ENCODE measurements around the gene SLC6A2. TPM values are rescaled to one million over a fixed set of nuclear protein-coding genes. Genes with fewer than 3 reads are reported as not detected.

The SLC6A2 gene
- polyA plus RNA-seq, 1 experiment: not detected

- TF ChIP-seq, protein P1, sequence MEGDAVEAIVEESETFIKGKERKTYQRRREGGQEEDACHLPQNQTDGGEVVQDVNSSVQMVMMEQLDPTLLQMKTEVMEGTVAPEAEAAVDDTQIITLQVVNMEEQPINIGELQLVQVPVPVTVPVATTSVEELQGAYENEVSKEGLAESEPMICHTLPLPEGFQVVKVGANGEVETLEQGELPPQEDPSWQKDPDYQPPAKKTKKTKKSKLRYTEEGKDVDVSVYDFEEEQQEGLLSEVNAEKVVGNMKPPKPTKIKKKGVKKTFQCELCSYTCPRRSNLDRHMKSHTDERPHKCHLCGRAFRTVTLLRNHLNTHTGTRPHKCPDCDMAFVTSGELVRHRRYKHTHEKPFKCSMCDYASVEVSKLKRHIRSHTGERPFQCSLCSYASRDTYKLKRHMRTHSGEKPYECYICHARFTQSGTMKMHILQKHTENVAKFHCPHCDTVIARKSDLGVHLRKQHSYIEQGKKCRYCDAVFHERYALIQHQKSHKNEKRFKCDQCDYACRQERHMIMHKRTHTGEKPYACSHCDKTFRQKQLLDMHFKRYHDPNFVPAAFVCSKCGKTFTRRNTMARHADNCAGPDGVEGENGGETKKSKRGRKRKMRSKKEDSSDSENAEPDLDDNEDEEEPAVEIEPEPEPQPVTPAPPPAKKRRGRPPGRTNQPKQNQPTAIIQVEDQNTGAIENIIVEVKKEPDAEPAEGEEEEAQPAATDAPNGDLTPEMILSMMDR (IDR thresholded peaks at IDR 0.05; ENCODE audit: insufficient read depth, low read depth, low read length): no peak
- POLR2A ChIA-PET: no interaction called here
- H3K36me3 ChIP-seq (ENCODE audit: control insufficient read depth, insufficient read depth, low read length): no peaks in the 10 kb centered on the region
- no peak overlapping the region for H3K4me3 ChIP-seq (ENCODE audit: low read depth, low read length)
- CTCF ChIA-PET: interaction anchor here (1.2 to 2.7 kb wide), 4 partner anchors 10 to 281 kb away, joined by 4 to 16 read pairs (median 5); no protein-coding TSS in a partner anchor
- peaks cover 4% of the 10 kb centered on the region for H3K27me3 ChIP-seq (ENCODE audit: control insufficient read depth, insufficient read depth, low read length)
- DNase-seq (ENCODE audit: low read depth): peak; percentile 31
Observed at GRCh38 chr16:55661941-55662643, 6.3 kb downstream of the SLC6A2 start.

DNA sequence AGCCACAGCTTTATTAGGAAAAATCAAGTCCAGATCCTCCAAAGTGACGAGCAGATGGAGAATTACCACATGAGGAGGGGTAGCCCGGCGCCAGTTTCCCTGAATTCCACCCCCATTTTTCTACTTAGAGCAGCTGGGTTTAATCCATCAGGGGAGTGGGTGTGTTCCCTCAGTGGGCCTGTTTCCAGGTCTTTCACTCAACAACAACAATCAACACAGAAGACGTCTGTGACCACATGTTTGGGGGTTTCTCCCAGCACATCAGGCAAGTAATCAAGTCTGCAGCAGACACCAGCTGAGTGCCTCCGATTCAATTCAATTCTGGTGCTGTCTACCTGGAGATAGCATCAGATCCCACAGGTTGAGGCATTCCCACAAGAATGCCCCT, 6.8 kb downstream of the SLC6A2 start:
- CTCF ChIA-PET: interaction anchor here (1.2 to 2.7 kb wide), 4 partner anchors 10 to 281 kb away, joined by 4 to 16 read pairs (median 5); no protein-coding TSS in a partner anchor
- Histone ChIP-seq H3K4me3 (ENCODE audit: low read depth, low read length) (no peak overlapping the region), H3K27me3 (ENCODE audit: control insufficient read depth, insufficient read depth, low read length) (peaks cover under 1% of the 10 kb centered on the region), H3K36me3 (ENCODE audit: control insufficient read depth, insufficient read depth, low read length) (no peaks in the 10 kb centered on the region)
- POLR2A ChIA-PET: no interaction called here
- peak; percentile 43 for DNase-seq (ENCODE audit: low read depth)
- TF ChIP-seq, protein P1 (IDR thresholded peaks at IDR 0.05; ENCODE audit: insufficient read depth, low read depth, low read length): no peak

GRCh38 chr16:55663225-55663624, 7.4 kb downstream of the SLC6A2 start:
- DNase-seq (ENCODE audit: low read depth): no peak
- H3K4me3 ChIP-seq (ENCODE audit: low read depth, low read length): no peak overlapping the region
- CTCF ChIA-PET: interaction anchor here (0.8 to 1.0 kb wide), 2 partner anchors 41 to 198 kb away, joined by 3 read pairs; no protein-coding TSS in a partner anchor
- no peaks in the 10 kb centered on the region for H3K27me3 ChIP-seq (ENCODE audit: control insufficient read depth, insufficient read depth, low read length)
- POLR2A ChIA-PET: no interaction called here
- H3K36me3 ChIP-seq (ENCODE audit: control insufficient read depth, insufficient read depth, low read length): no peaks in the 10 kb centered on the region
- TF ChIP-seq, protein P1 (IDR thresholded peaks at IDR 0.05; ENCODE audit: insufficient read depth, low read depth, low read length): no peak

DNA sequence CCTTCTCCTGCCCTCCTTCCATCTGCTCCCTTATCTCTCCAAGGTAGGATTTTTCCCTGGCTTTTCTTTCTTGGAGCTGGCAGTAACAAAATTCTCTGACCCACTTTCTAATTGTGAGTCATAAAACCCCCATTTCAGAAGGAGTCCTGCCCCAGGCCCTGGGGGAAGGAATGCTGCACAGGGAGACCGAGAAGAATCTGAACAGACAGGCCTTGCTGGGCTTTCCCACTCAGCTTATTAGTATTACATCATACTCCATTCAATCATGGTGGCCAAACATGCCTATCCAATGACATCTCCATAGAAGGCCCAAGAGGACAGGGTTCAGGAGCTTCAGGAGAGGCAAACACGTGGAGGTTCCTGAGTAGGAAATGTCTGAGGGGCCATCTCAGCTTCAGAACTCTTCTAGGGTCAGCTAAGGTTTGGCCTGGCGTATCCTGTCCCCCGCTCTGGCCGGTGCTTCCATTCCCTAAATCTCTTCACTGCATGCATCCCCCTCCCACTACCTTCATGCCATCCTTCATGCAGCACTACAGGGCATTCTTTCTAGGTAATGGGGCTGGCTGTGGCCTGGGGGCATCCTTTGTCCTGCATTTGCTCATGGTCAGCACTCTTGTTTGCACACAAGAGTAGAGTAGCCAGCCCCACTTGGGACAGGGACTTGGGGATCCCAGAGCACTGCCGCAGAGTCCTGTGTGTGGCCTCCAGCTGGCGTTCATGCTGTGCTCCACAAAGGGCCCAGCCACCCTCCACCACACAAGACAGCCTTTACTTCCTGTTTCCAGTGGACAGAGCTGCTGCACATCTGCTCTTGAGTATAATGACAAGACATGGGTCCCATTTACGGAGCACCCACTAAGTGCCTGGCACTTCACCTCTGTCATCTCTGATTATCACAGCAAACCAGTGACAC, 8.2 kb downstream of the SLC6A2 start:
- DNase-seq (ENCODE audit: low read depth): peak; percentile 38
- CTCF ChIA-PET: interaction anchor here (0.7 to 2.8 kb wide), 4 partner anchors 21 to 199 kb away, joined by 3 to 13 read pairs (median 3); no protein-coding TSS in a partner anchor
- POLR2A ChIA-PET: no interaction called here
- Histone ChIP-seq H3K36me3 (ENCODE audit: control insufficient read depth, insufficient read depth, low read length) (no peaks in the 10 kb centered on the region), H3K27me3 (ENCODE audit: control insufficient read depth, insufficient read depth, low read length) (no peaks in the 10 kb centered on the region), H3K4me3 (ENCODE audit: low read depth, low read length) (no peak overlapping the region)
- TF ChIP-seq, protein P1 (IDR thresholded peaks at IDR 0.05; ENCODE audit: insufficient read depth, low read depth, low read length): 0 out of 2 replicates have a peak, but pooled peaks have one; percentile 9

All from BJ (cell line).